Vagina (tissue), 2 donors: ENCODE measurements around the gene GAA.

Source experiments
- CTCF ChIP-seq, 3 experiments: fragments of 450-650 bp in 2 of 3; fragments of 200-600 bp in 1 of 3; sonication (generic) in 1 of 3; IDR thresholded peaks; one replicate each; pipeline ENCODE4 v1.5.1; 2017 to 2019; ENCODE audit warnings: antibody characterized with exemption in 3 of 3, mild to moderate bottlenecking in 2 of 3, moderate library complexity in 2 of 3
- POLR2A ChIP-seq, 2 donors: fragments of 450-650 bp; IDR thresholded peaks; one replicate each; pipeline ENCODE4 v1.6.1; 2017; ENCODE audit warnings: antibody characterized with exemption in 2 of 2, mild to moderate bottlenecking in 2 of 2, moderate library complexity in 2 of 2

GRCh38 chr17:80061421-80061820, 40.0 kb upstream of the GAA start:
- TF ChIP-seq CTCF (IDR thresholded peaks at IDR 0.05) (no peak), POLR2A (IDR thresholded peaks at IDR 0.05) (no peak)
